Brain pericyte (primary cell): ENCODE measurements around the gene OTUD6A.

Experiments used
- DNase-seq: peaks from one replicate; pipeline ENCODE4 v3.0.0-alpha.2; 2012; ENCODE audit warnings: low read depth, low spot score

OTUD6A gene, protein sequence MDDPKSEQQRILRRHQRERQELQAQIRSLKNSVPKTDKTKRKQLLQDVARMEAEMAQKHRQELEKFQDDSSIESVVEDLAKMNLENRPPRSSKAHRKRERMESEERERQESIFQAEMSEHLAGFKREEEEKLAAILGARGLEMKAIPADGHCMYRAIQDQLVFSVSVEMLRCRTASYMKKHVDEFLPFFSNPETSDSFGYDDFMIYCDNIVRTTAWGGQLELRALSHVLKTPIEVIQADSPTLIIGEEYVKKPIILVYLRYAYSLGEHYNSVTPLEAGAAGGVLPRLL

DNA sequence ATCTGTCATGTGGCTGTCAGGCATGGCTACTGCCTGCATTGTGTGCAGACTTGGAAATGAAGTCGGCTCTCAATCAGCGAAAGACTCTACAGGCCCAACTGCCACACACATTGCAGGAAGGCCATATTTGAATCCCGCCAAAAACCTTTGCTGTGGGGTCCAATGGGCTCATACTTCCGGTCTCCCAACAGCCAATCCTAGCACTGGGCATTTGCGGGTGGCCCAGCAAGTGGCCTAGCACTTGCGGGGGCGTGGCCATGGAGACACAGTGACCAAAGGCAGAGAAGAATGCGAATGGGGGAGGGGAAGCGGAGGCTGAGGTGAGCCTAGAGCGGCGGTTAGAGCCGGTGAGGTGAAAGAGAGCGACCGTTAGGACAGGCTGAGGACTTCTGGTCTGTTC is at the start of gene OTUD6A:
Gene OTUD6A, plus strand, starts transcription at position 382 of the 400 bp plus-strand sequence. CDS start 68 bp downstream, outside the sequence.
- no peak for DNase-seq

DNA sequence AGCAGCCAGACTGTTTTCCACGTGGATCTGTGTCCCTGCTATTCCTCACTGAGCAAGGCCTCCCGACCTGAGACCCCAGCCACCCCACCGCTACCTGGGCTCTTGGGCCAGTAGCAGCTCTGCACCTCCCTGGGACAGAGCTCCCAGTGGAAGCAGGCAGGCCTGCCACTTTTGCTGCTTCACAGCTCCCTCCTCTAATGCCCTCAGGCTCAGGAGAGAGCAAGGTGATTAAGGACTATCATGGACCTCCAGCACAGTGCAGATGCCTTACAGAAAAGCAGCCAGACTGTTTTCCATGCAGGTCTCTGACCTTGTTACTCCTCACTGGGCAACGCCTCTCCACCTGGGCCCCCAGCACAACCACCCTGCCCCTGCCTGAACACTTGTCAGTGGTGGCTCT is 49.5 kb upstream of the OTUD6A start:
- DNase-seq = no peak

DNA sequence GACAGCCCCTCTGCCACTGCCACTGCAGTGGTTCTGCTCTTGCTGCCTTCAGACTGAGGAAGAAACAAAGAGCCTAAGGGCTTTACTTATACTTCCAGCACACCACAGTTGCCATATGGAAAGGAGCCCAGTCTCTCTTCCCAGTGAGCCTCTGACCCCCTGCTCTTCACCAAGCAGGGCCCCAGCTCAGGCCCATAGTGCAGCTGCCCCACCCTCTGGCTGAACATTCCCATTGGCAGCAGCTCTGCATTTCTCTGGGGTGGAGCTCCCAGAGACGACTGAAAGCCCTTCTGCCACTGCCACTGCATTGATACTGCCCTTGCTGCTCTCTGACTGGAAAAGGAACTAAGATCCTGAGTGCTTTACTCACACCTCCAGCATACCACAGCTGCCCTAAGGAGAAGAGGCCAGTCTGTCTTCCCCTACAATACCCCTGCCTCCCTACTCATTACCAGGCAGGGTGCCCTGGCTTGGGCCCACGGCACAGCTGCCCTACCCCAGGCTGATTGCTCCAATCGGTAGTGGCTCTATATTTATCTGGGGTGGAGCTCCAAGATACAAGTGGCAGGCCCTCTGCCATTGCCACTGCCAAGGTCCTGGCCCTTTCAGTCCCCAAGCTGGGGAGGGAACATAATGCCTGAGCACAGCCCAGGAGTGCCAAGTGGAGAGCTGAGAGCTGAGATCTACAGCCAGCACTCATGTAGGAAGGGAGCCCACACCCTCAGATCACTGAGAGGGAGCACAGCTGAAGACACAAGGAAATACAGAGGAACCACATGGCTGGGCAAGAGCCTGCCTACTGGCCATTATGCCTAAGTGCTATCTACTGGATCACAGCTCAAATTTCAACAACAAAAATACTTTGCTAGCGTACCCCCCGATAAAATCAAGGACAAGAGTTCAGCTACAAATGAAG is 48.5 kb upstream of the OTUD6A start:
- DNase-seq = no peak

DNA sequence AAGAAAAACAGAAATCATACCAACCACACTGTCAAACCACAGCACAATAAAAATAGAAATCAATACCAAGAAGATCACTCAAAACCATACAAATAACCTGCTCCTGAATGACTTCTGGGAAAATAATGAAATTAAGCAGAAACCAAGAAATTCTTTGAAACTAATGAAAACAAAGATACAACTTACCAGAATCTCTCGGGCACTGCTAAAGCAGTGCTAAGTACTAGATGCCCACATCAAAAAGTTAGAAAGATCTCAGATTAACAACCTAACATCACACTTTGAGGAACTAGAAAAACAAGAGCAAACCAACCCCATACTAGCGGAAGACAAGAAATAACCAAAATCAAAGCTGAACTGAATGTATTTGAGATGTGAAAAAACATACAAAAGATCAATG is 45.7 kb upstream of the OTUD6A start:
- DNase-seq = no peak

DNA sequence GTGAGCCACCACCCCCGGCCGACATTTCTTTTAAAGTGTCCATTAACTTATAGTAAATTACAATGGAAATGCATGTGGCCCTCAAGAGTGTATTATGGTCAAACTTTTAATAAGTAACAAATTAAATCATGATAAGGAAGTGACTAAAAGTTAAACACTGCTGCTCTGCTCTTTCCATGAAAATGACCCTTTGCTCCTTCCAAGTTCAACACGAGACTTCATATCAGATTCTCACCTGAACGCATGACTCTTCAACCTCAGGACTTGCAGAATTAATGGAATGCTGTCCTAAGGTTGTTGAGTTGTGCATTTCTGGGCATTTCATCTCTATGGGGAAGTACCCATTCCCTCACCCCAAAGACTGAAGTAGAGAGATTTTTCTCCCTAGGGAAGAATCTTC is 39.6 kb upstream of the OTUD6A start:
- no peak for DNase-seq

DNA sequence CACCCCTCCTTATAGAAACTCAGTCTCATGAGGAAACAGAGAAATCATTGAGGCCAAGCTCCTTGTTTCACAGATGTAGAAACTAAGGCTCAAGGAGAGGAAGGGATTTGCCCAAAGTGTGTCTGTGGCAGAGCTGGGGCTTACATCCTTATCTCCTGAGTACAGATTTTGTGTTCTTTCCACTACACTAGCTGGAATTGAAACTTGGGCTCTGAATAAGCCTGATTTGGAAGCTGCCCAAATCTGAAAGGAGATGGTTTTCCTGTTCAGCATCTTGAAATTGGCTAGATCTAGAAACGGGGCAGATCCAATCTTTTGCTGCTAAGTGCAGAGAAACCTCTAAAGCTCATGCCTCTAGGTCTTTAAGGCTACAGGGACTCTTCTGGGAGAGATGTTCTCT is 36.8 kb upstream of the OTUD6A start:
- no peak for DNase-seq

DNA sequence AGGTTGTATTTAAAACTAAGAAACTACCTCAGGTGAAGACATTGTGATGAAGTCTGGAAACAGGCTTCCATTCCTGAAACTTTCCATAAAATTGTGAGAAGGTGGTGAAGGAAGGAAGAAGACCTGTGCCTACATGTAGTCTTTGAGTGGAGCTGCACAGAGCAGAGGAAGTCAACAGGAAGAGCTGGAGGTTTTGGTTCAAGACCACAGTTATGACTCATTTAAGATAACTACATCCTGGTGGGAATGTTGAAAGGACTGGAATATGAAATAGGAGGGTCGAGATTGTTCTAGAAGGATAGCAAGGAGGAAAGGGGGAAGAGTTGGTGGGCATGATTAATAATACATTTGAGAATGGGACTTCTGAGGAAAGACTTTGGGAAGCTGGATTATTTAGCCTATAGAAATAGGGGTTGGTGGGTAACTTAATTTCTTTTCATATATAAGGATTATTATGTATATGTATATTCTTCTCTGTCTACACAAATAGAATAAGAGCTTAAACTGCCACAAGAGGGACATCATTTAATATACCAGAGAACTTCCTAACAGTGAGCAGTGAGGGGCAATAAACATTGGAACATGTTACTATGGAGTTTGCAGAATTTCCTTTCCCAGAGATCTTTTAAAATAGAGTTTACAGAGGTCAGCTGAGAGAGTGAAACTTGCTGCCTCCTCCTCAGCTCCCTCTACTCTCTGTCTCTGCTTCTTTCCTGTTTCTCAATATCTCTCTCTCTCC is 36.0 kb upstream of the OTUD6A start:
- no peak for DNase-seq

DNA sequence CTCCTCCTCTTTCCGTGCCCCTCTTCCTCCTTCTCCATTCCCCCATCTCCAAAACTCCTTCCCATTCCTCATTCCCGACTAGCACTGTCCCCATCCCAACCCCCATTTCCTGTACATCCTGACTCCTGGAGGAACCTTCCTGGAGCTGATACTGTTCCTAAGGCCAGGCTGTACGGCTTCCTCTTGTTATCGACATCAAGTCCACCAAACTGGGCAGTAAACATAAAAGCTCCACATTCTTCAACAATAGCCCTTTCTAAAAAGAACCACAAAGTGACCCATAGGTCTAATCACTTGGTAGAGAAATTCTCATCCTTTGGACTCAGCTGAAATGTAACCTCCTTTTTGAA is 35.4 kb upstream of the OTUD6A start:
- no peak for DNase-seq

DNA sequence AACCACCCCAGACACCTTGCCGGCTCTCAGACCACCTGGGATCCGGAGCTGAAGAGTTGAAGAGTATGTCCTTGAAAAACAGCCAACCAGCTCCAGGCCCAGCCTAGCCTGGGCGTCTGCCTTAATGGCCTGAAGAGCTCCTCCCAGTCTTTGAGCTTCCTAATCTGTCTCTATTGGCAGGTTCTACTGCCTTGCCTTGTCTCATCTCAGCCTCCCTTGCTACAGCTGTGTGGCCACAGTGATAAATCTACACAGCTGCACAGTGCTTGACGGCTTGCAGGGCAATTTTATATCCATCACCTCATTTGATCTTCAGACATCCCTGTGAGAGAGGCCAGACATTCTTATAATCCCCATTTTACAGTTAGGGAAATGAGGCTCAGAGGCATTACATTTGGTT is 32.4 kb upstream of the OTUD6A start:
- DNase-seq = no peak

DNA sequence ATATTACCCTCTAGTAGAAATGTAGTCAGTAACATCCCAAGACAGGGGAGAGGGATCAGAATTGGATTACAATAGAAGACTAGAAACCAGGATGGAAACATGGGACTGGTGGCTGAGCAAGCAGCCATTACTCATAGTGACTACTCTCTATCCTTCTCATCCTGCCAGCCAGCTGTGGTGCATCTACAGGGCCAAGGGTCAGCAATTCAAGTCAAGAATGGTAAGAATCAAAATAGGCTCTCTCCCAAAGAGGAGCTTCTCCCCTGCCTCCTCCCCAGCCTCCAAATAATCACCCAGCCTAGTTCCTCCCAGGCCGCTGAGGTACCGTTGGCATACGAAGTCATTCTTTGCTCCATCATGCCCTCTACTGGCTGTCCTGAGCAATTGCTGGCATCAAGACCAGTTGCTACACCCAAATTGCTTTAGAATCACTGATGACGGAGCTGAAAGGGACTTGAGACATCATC is 31.9 kb upstream of the OTUD6A start:
- no peak for DNase-seq

DNA sequence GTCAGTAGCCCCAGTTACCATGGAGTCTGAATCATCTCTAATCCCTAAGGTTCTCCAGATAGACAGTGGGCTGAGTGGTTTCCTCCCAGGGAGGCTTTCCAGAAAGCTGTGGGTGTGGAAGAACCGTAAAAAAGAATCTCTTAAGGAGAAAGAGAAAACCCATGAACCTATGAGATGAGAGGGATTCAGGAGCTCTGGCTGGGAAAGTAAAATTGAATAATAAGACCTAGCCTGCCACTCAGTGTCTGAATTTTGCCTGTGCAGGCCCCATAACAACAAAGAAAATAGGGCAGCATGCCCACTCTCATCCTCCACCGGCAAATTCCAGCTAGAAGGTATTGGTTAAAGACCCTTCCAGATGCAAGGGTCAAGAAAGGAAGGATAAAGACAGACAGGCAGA is 29.5 kb upstream of the OTUD6A start:
- no peak for DNase-seq

DNA sequence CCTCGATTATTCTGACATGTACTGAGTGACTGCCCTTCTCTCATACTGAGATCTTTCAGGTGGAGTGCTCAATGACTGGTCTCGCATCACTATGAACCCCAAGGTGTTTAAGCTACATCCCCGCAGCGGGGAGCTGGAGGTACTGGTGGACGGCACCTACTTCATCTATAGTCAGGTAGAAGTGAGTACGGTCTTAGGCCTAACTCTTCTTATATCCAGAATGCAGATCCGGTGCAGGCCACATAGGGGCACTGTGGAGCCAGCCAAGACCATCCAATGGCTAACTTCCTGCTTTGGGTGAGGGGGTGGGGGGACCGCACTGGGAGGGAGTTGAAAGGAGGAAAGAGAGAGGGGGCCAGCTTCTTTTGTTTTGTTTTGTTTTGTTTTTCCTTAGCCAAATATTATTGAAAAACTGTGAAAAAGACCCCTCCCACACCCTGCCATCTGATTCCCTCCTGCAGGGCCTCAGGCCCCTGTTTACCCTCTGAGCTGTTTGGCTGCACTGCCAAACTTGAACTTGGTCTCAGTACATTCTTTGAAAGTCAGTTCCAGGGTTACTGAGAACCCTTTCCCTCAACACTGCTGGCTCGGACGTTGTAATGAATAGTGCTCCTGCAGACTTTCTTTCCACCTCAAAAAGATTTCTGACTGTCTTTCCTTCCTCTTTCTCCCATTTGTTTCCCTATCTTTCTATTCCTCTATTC is 28.8 kb upstream of the OTUD6A start:
- DNase-seq = no peak

DNA sequence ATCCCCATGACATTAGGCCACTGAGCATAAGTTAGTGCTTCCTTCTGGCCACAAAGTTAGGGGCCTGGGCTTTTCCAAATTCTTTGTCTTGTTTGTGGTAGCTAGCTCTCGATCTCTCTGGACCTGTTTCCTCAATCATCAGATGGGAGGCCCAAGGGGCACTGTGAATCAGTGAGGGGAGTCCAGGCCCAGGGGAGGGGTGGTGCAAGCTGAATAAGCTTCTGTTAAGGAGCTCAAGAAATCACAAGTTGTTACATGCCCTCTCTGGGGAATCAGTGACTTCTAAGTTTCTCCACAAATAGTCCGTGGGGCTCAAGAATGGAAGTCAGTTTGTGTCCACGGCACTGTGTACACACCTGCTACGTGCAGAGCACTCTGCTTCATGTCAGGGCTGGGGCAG is 27.6 kb upstream of the OTUD6A start:
- no peak for DNase-seq

DNA sequence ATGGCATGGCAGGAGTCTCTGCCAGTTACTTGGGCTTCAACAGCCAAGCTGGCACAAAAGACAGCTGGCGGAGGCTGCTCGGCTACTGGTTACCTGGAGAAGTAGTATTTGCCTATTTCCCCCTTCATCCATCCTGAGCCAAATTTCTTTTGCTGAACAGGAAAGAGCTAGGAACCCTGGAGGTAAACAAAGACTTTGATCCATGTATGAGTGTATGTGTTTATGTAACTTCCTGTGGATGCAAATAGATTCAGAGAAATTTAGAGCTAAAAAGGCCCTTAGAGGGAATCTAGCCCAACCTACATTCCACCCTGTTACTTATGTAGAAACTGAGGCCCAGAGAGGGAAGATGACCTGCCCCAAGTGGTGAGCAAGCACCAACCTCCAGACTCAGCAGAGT is 23.7 kb upstream of the OTUD6A start:
- no peak for DNase-seq

DNA sequence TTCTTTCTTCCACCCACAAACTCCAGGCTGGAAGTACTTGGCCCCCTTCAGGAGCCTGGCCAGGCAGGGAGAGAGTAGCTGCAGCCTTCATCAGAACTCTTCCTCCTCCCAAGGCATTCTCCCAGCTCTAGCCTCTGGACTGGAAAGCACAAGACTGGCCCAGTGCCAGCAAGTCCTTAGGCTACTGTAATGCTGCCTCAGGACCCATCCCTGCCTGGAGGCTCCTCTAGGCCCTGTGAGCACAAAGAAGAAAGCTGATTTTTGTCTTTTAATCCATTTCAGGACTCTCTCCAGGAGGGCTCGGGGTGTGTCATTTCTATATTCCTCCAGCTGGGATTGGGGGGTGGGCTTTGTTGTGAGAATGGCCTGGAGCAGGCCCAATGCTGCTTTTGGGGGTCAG is 23.3 kb upstream of the OTUD6A start:
- no peak for DNase-seq

DNA sequence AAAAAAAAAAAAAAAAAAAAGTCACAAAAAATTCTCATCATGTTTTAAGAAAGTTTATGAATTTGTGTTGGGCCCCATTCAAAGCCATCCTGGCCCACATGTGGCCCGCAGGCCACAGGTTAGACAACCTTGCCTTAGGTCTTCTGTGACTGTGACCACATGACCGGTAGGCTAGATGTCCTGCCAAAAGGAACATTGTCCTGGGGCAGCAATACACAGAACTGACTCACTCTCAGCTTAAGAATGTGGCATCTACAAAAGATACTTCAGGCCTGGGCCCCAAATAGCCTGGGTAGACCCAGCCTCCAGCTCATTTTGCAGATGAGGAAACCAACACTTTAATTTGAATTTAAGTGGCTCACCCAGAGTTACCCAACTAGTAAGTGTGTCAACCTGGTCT is 22.5 kb upstream of the OTUD6A start:
- DNase-seq = no peak

DNA sequence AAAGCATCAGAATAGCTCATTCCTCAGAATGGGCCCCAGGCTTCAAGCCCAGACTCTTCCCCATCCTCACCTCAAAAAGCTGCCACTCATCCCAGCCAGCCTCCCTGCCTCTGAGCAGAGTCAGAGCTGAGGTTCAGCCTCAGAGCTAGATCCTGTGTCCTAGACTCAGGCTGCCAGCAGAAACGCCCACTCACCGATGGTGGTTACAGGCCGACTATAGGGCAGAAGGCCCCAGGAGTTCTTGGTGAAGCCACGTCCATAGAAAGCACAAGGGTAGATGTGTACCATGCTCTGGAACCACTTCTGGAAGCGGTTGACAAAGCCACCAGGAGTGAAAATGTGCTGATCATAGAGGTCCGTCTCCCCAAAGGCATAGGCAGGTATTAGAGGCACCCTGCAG is 20.3 kb upstream of the OTUD6A start:
- DNase-seq = no peak

DNA sequence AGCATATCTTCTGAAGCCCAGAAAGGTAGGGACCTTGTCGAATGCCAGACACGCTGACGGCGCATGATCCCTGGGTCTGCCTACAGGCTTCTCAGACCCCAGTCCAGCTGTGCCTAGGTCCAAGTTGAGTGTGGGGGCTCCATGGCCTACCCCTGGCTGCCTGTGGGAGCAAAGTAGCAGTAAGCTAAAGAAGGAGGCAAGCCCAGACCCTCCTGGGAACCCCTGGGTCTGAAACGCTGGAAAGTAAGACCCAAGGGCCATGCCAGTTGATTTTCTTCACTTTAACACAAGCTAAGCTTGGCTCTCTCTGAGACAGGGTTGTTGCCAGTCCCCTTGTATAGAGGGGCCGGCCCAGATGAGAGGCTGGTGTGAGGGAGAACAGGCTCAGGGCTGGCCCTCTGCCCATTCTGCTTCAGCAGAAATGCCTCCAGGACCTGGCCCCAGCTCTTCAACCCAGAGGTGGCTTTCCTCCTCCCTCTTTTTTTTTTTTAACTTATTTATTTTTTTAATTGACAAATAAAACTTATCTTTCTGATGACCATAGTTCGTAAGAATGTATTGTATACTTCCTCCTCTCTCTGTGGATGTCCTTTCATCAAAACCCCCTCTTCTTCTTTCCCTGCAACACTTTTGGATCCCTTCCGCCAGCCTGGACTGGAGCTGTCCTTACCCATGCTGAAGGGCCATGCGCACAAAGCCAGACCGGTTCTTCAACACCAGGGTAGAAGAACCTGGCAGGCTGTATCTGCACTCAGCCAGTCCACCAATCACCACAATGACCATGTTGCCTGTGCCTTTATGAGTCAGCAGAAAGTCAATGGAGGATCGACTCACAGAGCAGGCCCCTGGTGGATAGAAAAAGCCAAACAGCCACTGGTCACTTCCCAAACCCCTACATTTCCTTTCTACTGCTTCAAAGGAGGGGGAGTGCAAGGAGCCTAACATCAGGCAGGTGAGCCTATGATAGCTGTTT is 19.6 kb upstream of the OTUD6A start:
- DNase-seq = no peak

DNA sequence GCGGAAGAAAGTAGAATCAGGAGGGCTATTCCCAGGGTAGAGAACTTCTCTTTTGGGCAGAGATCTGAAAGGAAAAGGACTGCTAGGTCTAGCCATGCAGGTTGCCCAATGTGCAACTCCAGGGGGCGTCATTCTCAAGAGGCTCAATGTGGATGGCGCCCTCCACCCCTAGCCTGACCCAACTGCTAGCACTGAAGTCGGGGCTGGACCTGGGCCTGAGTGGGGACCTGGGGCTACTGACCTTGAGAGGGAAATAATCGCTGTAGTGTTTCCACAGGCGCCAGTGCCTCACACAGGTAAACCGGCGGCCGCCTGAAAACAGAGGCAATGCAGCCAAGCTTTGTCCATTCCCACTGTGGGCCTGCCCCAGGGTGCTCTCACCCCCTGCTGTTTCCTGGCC is 18.6 kb upstream of the OTUD6A start:
- DNase-seq = no peak

DNA sequence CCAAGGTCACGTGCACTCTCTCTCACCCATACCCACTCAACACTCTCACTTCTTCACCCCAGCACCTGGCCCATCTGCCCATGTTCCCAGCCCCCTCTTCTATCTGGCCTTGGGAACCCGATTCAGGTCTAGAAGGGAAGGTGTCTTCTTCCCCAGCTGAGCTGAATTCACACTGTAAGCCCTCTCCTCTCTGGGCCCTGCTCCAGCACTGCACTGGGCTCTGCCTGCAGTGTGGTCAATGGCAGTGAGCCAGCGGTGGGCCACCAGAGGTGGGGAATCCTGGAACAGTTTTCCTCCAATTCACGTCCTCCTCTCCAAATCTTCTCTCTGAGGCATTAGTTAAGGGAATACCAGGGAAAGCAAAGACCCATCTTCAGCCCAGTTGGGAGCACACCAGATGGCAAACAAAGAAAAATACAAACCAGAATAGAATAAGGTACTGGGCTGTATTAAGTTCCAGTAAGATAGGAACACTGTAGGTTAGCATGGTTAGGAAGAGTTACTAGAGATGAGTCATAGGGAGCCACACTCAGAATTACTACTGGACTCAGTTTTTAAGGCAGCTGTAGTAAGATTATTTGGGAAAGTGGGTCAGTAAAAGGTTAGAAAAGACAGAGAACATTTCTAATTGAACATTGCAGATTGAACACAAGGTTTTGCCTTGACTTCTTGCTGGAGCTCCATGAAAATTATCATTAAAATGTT is 17.6 kb upstream of the OTUD6A start:
- no peak for DNase-seq
